Skeletal muscle tissue (tissue), 4 donors: ENCODE results near the gene CCDC74A. TPM values are rescaled to one million over a fixed set of nuclear protein-coding genes. Genes with fewer than 3 reads are reported as not detected.
"Not testable (repeated sequence)": the region's sequence is repeated elsewhere in the genome, so short reads cannot be mapped to it uniquely, and the experiment has no call there.

Source experiments
- H3K27ac ChIP-seq: one replicate; pipeline ENCODE4 v1.7.0; 2013; ENCODE audit warnings: mild to moderate bottlenecking, low read depth, low read length, inconsistent platforms
- H3K27me3 ChIP-seq, 3 donors: one replicate each; pipeline ENCODE4 v1.7.0; 2013; ENCODE audit warnings: low read length in 3 of 3; ENCODE audit not compliant: control insufficient read depth in 3 of 3, insufficient read depth in 3 of 3
- H3K36me3 ChIP-seq, 3 donors: one replicate each; pipeline ENCODE4 v1.7.0; 2013; ENCODE audit warnings: low read length in 3 of 3; ENCODE audit not compliant: control insufficient read depth in 3 of 3, insufficient read depth in 3 of 3
- H3K4me1 ChIP-seq, 3 donors: one replicate each; pipeline ENCODE4 v1.7.0; 2013; ENCODE audit warnings: low read length in 3 of 3, mild to moderate bottlenecking in 3 of 3; ENCODE audit not compliant: control insufficient read depth in 3 of 3, insufficient read depth in 3 of 3
- H3K4me3 ChIP-seq, 3 donors: one replicate each; pipeline ENCODE4 v1.7.0; 2013; ENCODE audit warnings: low read length in 3 of 3
- H3K9ac ChIP-seq, 3 donors: one replicate each; pipeline ENCODE4 v1.7.0; 2013; ENCODE audit warnings: low read length in 3 of 3, mild to moderate bottlenecking in 3 of 3, moderate library complexity in 2 of 3, low read depth in 1 of 3
- H3K9me3 ChIP-seq, 3 donors: one replicate each; pipeline ENCODE4 v1.7.0; 2013; ENCODE audit warnings: low read length in 3 of 3; ENCODE audit not compliant: control insufficient read depth in 3 of 3
- total RNA-seq: library from RNA; depleted of rRNA; stranded (reverse); fragments of >200 nt; gene quantifications from one replicate; pipeline ENCODE4 v1.2.3, GENCODE V29; 2014
- donor health status: Osteomylitis.

Gene CCDC74A
- total RNA-seq, 1 donor from 2014 or later = 1.0 TPM

GRCh38 chr2:131535951-131536826 lies 8.5 kb downstream of the CCDC74A start:
- H3K27me3 ChIP-seq, H3K4me1 ChIP-seq, H3K9ac ChIP-seq, H3K36me3 ChIP-seq, H3K4me3 ChIP-seq, H3K9me3 ChIP-seq, H3K27ac ChIP-seq: not testable (repeated sequence)

GRCh38 chr2:131536841-131537240 lies 9.2 kb downstream of the CCDC74A start:
- not testable (repeated sequence) for H3K4me1 ChIP-seq, H3K27me3 ChIP-seq, H3K27ac ChIP-seq, H3K9me3 ChIP-seq, H3K36me3 ChIP-seq, H3K9ac ChIP-seq, H3K4me3 ChIP-seq

- not testable (repeated sequence) for H3K27ac ChIP-seq, H3K27me3 ChIP-seq, H3K4me3 ChIP-seq, H3K36me3 ChIP-seq, H3K9me3 ChIP-seq, H3K9ac ChIP-seq, H3K4me1 ChIP-seq
Observed at GRCh38 chr2:131538856-131539255, 11.2 kb downstream of the CCDC74A start.

GRCh38 chr2:131542438-131543384 lies 15.0 kb downstream of the CCDC74A start:
- H3K36me3 ChIP-seq = no peaks in the 10 kb centered on the region
- no peak overlapping the region for H3K4me3 ChIP-seq
- H3K27ac ChIP-seq = no peak overlapping the region
- no peaks in the 10 kb centered on the region for H3K4me1 ChIP-seq
- no peaks in the 10 kb centered on the region for H3K9me3 ChIP-seq
- no peak overlapping the region for H3K9ac ChIP-seq
- no peaks in the 10 kb centered on the region for H3K27me3 ChIP-seq

GRCh38 chr2:131543385-131543891 lies 15.8 kb downstream of the CCDC74A start:
- Histone ChIP-seq H3K9ac (no peak overlapping the region), H3K4me1 (no peaks in the 10 kb centered on the region), H3K9me3 (no peaks in the 10 kb centered on the region), H3K36me3 (no peaks in the 10 kb centered on the region), H3K4me3 (no peak overlapping the region), H3K27ac (no peak overlapping the region), H3K27me3 (no peaks in the 10 kb centered on the region)

- H3K4me3 ChIP-seq, H3K27me3 ChIP-seq, H3K27ac ChIP-seq, H3K36me3 ChIP-seq, H3K4me1 ChIP-seq, H3K9me3 ChIP-seq, H3K9ac ChIP-seq: not testable (repeated sequence)
Observed at GRCh38 chr2:131544006-131544812, 16.5 kb downstream of the CCDC74A start.

- H3K27ac ChIP-seq, H3K9ac ChIP-seq, H3K4me1 ChIP-seq, H3K9me3 ChIP-seq, H3K27me3 ChIP-seq, H3K4me3 ChIP-seq, H3K36me3 ChIP-seq: not testable (repeated sequence)
Observed at GRCh38 chr2:131544813-131545165, 17.1 kb downstream of the CCDC74A start.

- peaks cover 0 to 3% (median 3%) of the 10 kb centered on the region in 3 donors for H3K27me3 ChIP-seq
- no peaks in the 10 kb centered on the region for H3K9me3 ChIP-seq
- no peak overlapping the region for H3K27ac ChIP-seq
- H3K4me1 ChIP-seq = no peaks in the 10 kb centered on the region
- no peak overlapping the region for H3K9ac ChIP-seq
- H3K36me3 ChIP-seq = no peaks in the 10 kb centered on the region
- no peak overlapping the region for H3K4me3 ChIP-seq
Observed at GRCh38 chr2:131552871-131553270, 25.2 kb downstream of the CCDC74A start.

- Histone ChIP-seq H3K27me3 (peaks cover 0 to 7% (median 3%) of the 10 kb centered on the region in 3 donors), H3K9ac (no peak overlapping the region), H3K9me3 (no peaks in the 10 kb centered on the region), H3K27ac (no peak overlapping the region), H3K4me3 (no peak overlapping the region), H3K36me3 (no peaks in the 10 kb centered on the region), H3K4me1 (no peaks in the 10 kb centered on the region)
Observed at GRCh38 chr2:131556998-131557397, 29.3 kb downstream of the CCDC74A start.
